ENCODE results near the gene STK38L. TPM values are rescaled to one million over a fixed set of nuclear protein-coding genes. Genes with fewer than 3 reads are reported as not detected.

Gene STK38L
- total RNA-seq, 1 donor, result 68.8 TPM

GRCh38 chr12:27201169-27201568 lies 42.9 kb upstream of the STK38L start:
- no peak overlapping the region for H2AFZ ChIP-seq (ENCODE audit: low read length)
- H3K79me2 ChIP-seq (ENCODE audit: insufficient read depth, low read length), result no peaks in the 10 kb centered on the region
- H4K20me1 ChIP-seq (ENCODE audit: insufficient read depth, low read length), result no peaks in the 10 kb centered on the region
- H3K4me1 ChIP-seq (ENCODE audit: insufficient read depth, low read length), result peaks cover 8% of the 10 kb centered on the region
- no peak for DNase-seq (ENCODE audit: insufficient read length, low spot score, missing footprints)
- H3K36me3 ChIP-seq (ENCODE audit: insufficient read depth, low read length), result no peaks in the 10 kb centered on the region
- no peak overlapping the region for H3K4me2 ChIP-seq (ENCODE audit: insufficient read depth, low read length)
- TF ChIP-seq CTCF (IDR thresholded peaks at IDR 0.05; ENCODE audit: extremely low read depth, low read depth, low read length), result no peak
- H3K9me3 ChIP-seq (ENCODE audit: low read depth, low read length), result no peaks in the 10 kb centered on the region
- no peak overlapping the region for H3K27ac ChIP-seq (ENCODE audit: low read depth, low read length)
- no peaks in the 10 kb centered on the region for H3K27me3 ChIP-seq (ENCODE audit: insufficient read depth, low read length)
- H3K4me3 ChIP-seq (ENCODE audit: insufficient read depth, low read length), result no peak overlapping the region

DNA sequence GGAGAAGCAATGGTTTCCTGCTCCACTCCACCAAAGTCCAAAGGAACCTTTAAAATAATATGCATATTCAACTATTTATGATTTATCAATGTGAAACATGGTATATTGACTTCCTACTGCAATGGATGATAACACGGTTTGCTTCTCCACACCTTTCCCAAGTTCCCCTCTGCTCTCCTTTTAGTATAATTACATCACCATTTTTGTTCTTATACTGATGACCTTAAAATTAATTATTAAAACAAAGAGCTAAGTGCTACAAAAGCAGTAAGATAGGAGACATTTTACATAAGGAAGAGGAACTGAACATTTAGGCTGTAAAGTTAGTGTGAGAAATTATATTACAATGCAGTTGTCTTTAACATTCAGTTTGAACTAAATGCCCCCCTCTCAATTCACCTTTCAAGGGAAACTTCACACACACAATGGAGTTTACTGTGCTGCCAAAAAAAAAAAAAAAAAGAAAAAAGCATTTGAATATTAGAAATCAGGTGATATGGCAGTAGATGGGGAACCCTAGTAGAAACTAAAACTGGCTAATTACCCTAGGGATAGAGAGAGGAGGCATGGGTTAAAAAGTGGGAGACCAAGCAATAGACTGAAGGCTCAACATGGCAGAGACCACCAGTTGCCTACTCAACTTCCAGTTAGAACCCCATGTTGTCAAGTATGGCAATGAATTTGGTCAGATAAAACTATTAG lies 37.1 kb upstream of the STK38L start:
- no peak overlapping the region for H3K27ac ChIP-seq (ENCODE audit: low read depth, low read length)
- DNase-seq (ENCODE audit: insufficient read length, low spot score, missing footprints), result no peak
- H3K4me3 ChIP-seq (ENCODE audit: insufficient read depth, low read length), result no peak overlapping the region
- TF ChIP-seq CTCF (IDR thresholded peaks at IDR 0.05; ENCODE audit: extremely low read depth, low read depth, low read length), result no peak
- H3K27me3 ChIP-seq (ENCODE audit: insufficient read depth, low read length), result no peaks in the 10 kb centered on the region
- no peak overlapping the region for H3K4me2 ChIP-seq (ENCODE audit: insufficient read depth, low read length)
- no peaks in the 10 kb centered on the region for H4K20me1 ChIP-seq (ENCODE audit: insufficient read depth, low read length)
- no peaks in the 10 kb centered on the region for H3K9me3 ChIP-seq (ENCODE audit: low read depth, low read length)
- H3K36me3 ChIP-seq (ENCODE audit: insufficient read depth, low read length), result no peaks in the 10 kb centered on the region
- no peak overlapping the region for H2AFZ ChIP-seq (ENCODE audit: low read length)
- no peaks in the 10 kb centered on the region for H3K4me1 ChIP-seq (ENCODE audit: insufficient read depth, low read length)
- H3K79me2 ChIP-seq (ENCODE audit: insufficient read depth, low read length), result no peaks in the 10 kb centered on the region

DNA sequence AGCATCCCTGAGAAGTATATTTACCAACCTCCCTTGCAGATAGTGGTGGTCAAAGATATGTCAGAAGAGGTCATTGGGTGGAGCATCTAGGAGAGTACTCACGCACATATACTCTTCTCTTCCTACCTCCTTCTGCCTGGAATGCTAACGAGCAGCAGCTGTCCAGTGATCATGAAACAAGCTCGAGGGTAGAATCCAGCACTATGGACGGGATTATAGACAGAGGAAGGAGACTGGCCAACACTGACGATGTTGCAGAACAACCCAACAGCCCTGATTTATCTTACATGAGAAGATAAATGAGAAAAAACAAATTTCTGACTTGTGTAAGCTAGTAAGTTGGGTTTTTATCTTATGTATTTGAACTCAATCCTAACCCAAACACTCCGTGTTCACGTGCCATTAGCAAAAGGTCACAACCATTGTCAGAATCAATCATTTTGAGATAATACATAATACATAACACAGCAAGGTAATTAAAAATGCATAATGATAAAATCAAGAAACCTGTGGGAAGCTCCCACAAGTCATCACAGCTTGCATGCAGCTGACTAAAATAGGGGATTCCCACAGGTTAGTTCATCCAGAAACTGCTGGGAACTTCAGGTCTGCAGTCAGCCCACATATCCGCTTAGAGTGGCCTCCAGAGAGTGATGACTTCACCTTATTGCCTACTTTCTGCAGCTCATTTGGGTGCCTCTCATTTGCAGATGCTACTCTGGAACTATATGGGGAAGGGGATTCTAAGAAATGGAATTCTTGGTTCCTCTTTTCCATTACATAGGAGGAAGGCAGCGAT lies 36.3 kb upstream of the STK38L start:
- no peak overlapping the region for H3K4me2 ChIP-seq (ENCODE audit: insufficient read depth, low read length)
- no peak overlapping the region for H2AFZ ChIP-seq (ENCODE audit: low read length)
- DNase-seq (ENCODE audit: insufficient read length, low spot score, missing footprints), result no peak
- no peaks in the 10 kb centered on the region for H3K4me1 ChIP-seq (ENCODE audit: insufficient read depth, low read length)
- no peak for TF ChIP-seq CTCF (IDR thresholded peaks at IDR 0.05; ENCODE audit: extremely low read depth, low read depth, low read length)
- no peaks in the 10 kb centered on the region for H3K36me3 ChIP-seq (ENCODE audit: insufficient read depth, low read length)
- no peaks in the 10 kb centered on the region for H3K27me3 ChIP-seq (ENCODE audit: insufficient read depth, low read length)
- H4K20me1 ChIP-seq (ENCODE audit: insufficient read depth, low read length), result no peaks in the 10 kb centered on the region
- H3K4me3 ChIP-seq (ENCODE audit: insufficient read depth, low read length), result no peak overlapping the region
- no peaks in the 10 kb centered on the region for H3K79me2 ChIP-seq (ENCODE audit: insufficient read depth, low read length)
- no peaks in the 10 kb centered on the region for H3K9me3 ChIP-seq (ENCODE audit: low read depth, low read length)
- no peak overlapping the region for H3K27ac ChIP-seq (ENCODE audit: low read depth, low read length)

DNA sequence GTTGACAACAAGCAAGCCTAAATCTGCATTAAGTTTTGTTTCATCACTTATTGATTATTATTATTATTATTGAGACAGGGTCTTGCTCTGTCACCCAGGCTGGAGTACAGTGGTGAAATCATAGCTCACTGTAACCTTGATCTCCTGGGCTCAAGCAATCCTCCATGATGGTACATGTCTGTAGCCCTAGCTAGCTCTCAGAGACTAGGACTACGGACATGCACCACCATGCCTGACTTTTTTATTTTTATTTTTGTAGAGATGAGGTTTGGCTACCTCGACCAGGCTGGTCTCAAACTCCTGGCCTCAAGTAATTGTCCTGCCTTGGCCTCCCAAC lies 35.7 kb upstream of the STK38L start:
- Histone ChIP-seq H2AFZ (ENCODE audit: low read length) (no peak overlapping the region), H3K4me3 (ENCODE audit: insufficient read depth, low read length) (no peak overlapping the region), H3K79me2 (ENCODE audit: insufficient read depth, low read length) (no peaks in the 10 kb centered on the region), H4K20me1 (ENCODE audit: insufficient read depth, low read length) (no peaks in the 10 kb centered on the region), H3K4me1 (ENCODE audit: insufficient read depth, low read length) (no peaks in the 10 kb centered on the region), H3K4me2 (ENCODE audit: insufficient read depth, low read length) (no peak overlapping the region), H3K27me3 (ENCODE audit: insufficient read depth, low read length) (no peaks in the 10 kb centered on the region), H3K27ac (ENCODE audit: low read depth, low read length) (no peak overlapping the region), H3K9me3 (ENCODE audit: low read depth, low read length) (no peaks in the 10 kb centered on the region), H3K36me3 (ENCODE audit: insufficient read depth, low read length) (no peaks in the 10 kb centered on the region)
- DNase-seq (ENCODE audit: insufficient read length, low spot score, missing footprints), result no peak
- no peak for TF ChIP-seq CTCF (IDR thresholded peaks at IDR 0.05; ENCODE audit: extremely low read depth, low read depth, low read length)
